ENCODE results near the gene UBR2. TPM values are rescaled to one million over a fixed set of nuclear protein-coding genes. Genes with fewer than 3 reads are reported as not detected.

Gene UBR2
- total and polyA plus RNA-seq, 9 of the 15 experiments (the other 6 are each of a cell fraction or from before 2014, with no cell fraction given) = 9.1 to 38.9 (median 23.4) TPM

- TF ChIP-seq CHAMP1 (IDR thresholded peaks at IDR 0.05) (no peak), BHLHE40 (IDR thresholded peaks at IDR 0.05; ENCODE audit: low read length) (peak; percentile 64; the same call in 1 of the 2 replicates), ZNF41 (CRISPR knock-in tag; conservative IDR thresholded peaks at IDR 0.05) (no peak), SNRNP70 (optimal IDR thresholded peaks at IDR 0.05; ENCODE audit: low read depth, low read length) (no peak), HNRNPLL (IDR thresholded peaks at IDR 0.05; ENCODE audit: low read depth, low read length, poor library complexity, severe bottlenecking) (no peak), ZBTB2 (IDR thresholded peaks at IDR 0.05) (no peak), HNRNPK (IDR thresholded peaks at IDR 0.05; ENCODE audit: low read depth, low read length, poor library complexity, severe bottlenecking) (no peak), ZNF449 (CRISPR knock-in tag; IDR thresholded peaks at IDR 0.05) (no peak), ZNF79 (CRISPR knock-in tag; IDR thresholded peaks at IDR 0.05; ENCODE audit: low read depth) (no peak), NONO (IDR thresholded peaks at IDR 0.05; ENCODE audit: low read depth in 2 of 2, low read length in 1 of 2) (no peak), MNT (conservative IDR thresholded peaks at IDR 0.05) (peak; percentile 55 to 56), MED1 (CRISPR knock-in tag; IDR thresholded peaks at IDR 0.05; ENCODE audit: borderline replicate concordance) (no peak), HCFC1 (IDR thresholded peaks at IDR 0.05; ENCODE audit: low read depth, low read length) (peak; percentile 43), ZNF444 (CRISPR knock-in tag; IDR thresholded peaks at IDR 0.05) (no peak), ELF4 (CRISPR knock-in tag; IDR thresholded peaks at IDR 0.05) (no peak), CREM (IDR thresholded peaks at IDR 0.05; ENCODE audit: low read depth) (peak; percentile 73)
These were observed 162.8 kb downstream of the UBR2 start (continued) for GRCh38 chr6:42726485-42727086.
